Ovary (tissue), 3 donors: ENCODE measurements around the gene KLHL33.

Experiments used
- CTCF ChIP-seq, 3 donors: fragments of 450-650 bp in 2 of 3; fragments of 200-600 bp in 1 of 3; IDR thresholded peaks; one replicate each; pipeline versions ENCODE4 v1.5.1 to v1.8.0; 2016 to 2022; ENCODE audit warnings: antibody characterized with exemption in 3 of 3, mild to moderate bottlenecking in 1 of 3
- EP300 ChIP-seq: sonication (generic); formaldehyde crosslinking; IDR thresholded peaks from one replicate; pipeline ENCODE4 v1.6.1; 2017; ENCODE audit warnings: antibody characterized with exemption
- donor health status: DM: no; HTN: no; CAD: no.

- TF ChIP-seq CTCF (IDR thresholded peaks at IDR 0.05) (no peak), EP300 (no peak)
These were observed 22.2 kb upstream of the KLHL33 start for GRCh38 chr14:20458031-20458789.
